MCF 10A (cell line): ENCODE results near the gene SLC51B. TPM values are rescaled to one million over a fixed set of nuclear protein-coding genes. Genes with fewer than 3 reads are reported as not detected.

Experiments used
- BruUV-seq: library from RNA; stranded (reverse); fragments of 400-500 nt; replicated peaks from 2 replicates; lab custom pipeline; 2021; lab: Mats Ljungman, UMichigan
- CTCF ChIA-PET: fragments of 300-600 bp; sonication (Branson Sonifier 250); formaldehyde crosslinking; extraction: SDS; loops from one replicate; lab custom pipeline; 2021; ENCODE audit warnings: antibody characterized with exemption, inconsistent platforms; lab: Yijun Ruan, JAX
- POLR2A ChIA-PET: fragments of 300-600, 350-650 bp; sonication (Branson Sonifier 250); formaldehyde crosslinking; extraction: SDS; loops from one replicate; lab custom pipeline; 2020; ENCODE audit warnings: antibody characterized with exemption, inconsistent platforms; lab: Yijun Ruan, JAX
- DNase-seq: peaks from one replicate; pipeline ENCODE4 v3.0.0-alpha.2; 2018; ENCODE audit not compliant: unreplicated experiment
- H3K27ac Mint-ChIP-seq: one replicate; pipeline ENCODE4 v1.8.0; 2022; ENCODE audit warnings: mild to moderate bottlenecking, low read depth, mixed read lengths; ENCODE audit not compliant: unreplicated experiment
- H3K27me3 Mint-ChIP-seq: one replicate; pipeline ENCODE4 v1.8.0; 2022; ENCODE audit warnings: mixed read lengths; ENCODE audit not compliant: insufficient read depth, unreplicated experiment
- H3K36me3 Mint-ChIP-seq: one replicate; pipeline ENCODE4 v1.8.0; 2022; ENCODE audit warnings: mild to moderate bottlenecking, moderate library complexity, mixed read lengths; ENCODE audit not compliant: insufficient read depth, unreplicated experiment
- H3K4me1 Mint-ChIP-seq: one replicate; pipeline ENCODE4 v1.8.0; 2022; ENCODE audit warnings: mixed read lengths; ENCODE audit not compliant: insufficient read depth, unreplicated experiment
- H3K4me3 Mint-ChIP-seq: one replicate; pipeline ENCODE4 v1.8.0; 2022; ENCODE audit warnings: mild to moderate bottlenecking, moderate library complexity, mixed read lengths; ENCODE audit not compliant: unreplicated experiment
- H3K9me3 Mint-ChIP-seq: one replicate; pipeline ENCODE4 v1.8.0; 2022; ENCODE audit warnings: mixed read lengths; ENCODE audit not compliant: unreplicated experiment
- CTCF ChIP-seq: fragments of 200-600 bp; IDR thresholded peaks from one replicate; pipeline ENCODE4 v1.8.0; 2022; ENCODE audit warnings: antibody characterized with exemption, mild to moderate bottlenecking; ENCODE audit not compliant: unreplicated experiment
- intact Hi-C: fragments of 100-400 bp; cut with micrococcal nuclease; formaldehyde crosslinking; loops from 2 replicates; pipeline ENCODE4 v1.14.1; 2022
- total RNA-seq: library from RNA; stranded (reverse); gene quantifications from 2 replicates; pipeline ENCODE4 v1.2.3, GENCODE V29; 2022

The SLC51B gene
- total RNA-seq, 1 experiment from 2014 or later: not detected

GRCh38 chr15:65087411-65087810 is 42.2 kb downstream of the SLC51B start:
- Mint-ChIP-seq H3K4me3 (no peak overlapping the region), H3K27ac (no peak overlapping the region), H3K27me3 (peaks cover 34% of the 10 kb centered on the region), H3K4me1 (peaks cover 6% of the 10 kb centered on the region), H3K9me3 (no peaks in the 10 kb centered on the region), H3K36me3 (no peaks in the 10 kb centered on the region)
- ChIA-PET POLR2A (interaction anchor here (0.6 to 0.7 kb wide), 3 partner anchors 17 to 247 kb away, joined by 3 read pairs; no protein-coding TSS in a partner anchor), CTCF (interaction anchor here (0.7 to 4.0 kb wide), 9 partner anchors 10 to 374 kb away, joined by 3 to 22 read pairs (median 4); no protein-coding TSS in a partner anchor)
- no peak for DNase-seq
- BruUV-seq: no TSS peak
- intact Hi-C loops: no loop called here
- no peak for TF ChIP-seq CTCF

GRCh38 chr15:65087873-65088642 is 42.9 kb downstream of the SLC51B start:
- peaks cover 28% of the 10 kb centered on the region for H3K27me3 Mint-ChIP-seq
- CTCF ChIA-PET: interaction anchor here (0.6 to 1.4 kb wide), 6 partner anchors 11 to 54 kb away, joined by 3 to 8 read pairs (median 4); no protein-coding TSS in a partner anchor
- intact Hi-C loops: no loop called here

GRCh38 chr15:65088643-65089021 is 43.4 kb downstream of the SLC51B start:
- no peak overlapping the region for H3K27ac Mint-ChIP-seq
- BruUV-seq: no TSS peak
- H3K4me1 Mint-ChIP-seq: no peaks in the 10 kb centered on the region

More at GRCh38 chr15:65087873-65088642, 42.9 kb downstream of the SLC51B start:
- no peaks in the 10 kb centered on the region for H3K9me3 Mint-ChIP-seq
- no peak overlapping the region for H3K4me3 Mint-ChIP-seq
- H3K36me3 Mint-ChIP-seq: no peaks in the 10 kb centered on the region
- no peak for TF ChIP-seq CTCF
- POLR2A ChIA-PET: interaction anchor here (0.6 to 0.7 kb wide), 2 partner anchors 18 to 54 kb away, joined by 3 read pairs; no protein-coding TSS in a partner anchor
- no peak overlapping the region for H3K27ac Mint-ChIP-seq
- H3K4me1 Mint-ChIP-seq: no peaks in the 10 kb centered on the region
- DNase-seq: no peak
- no TSS peak for BruUV-seq

More at GRCh38 chr15:65088643-65089021, 43.4 kb downstream of the SLC51B start:
- CTCF ChIA-PET: no interaction called here
- POLR2A ChIA-PET: no interaction called here
- Mint-ChIP-seq H3K4me3 (no peak overlapping the region), H3K27me3 (peaks cover 22% of the 10 kb centered on the region), H3K36me3 (no peaks in the 10 kb centered on the region), H3K9me3 (no peaks in the 10 kb centered on the region)
- DNase-seq: no peak
- intact Hi-C loops: no loop called here
- no peak for TF ChIP-seq CTCF
